ENCODE results near the gene VCAM1. TPM values are rescaled to one million over a fixed set of nuclear protein-coding genes. Genes with fewer than 3 reads are reported as not detected.

The VCAM1 gene
- total RNA-seq, 4 donors from 2014 or later = 1.1 to 3.8 (median 2.8) TPM; not detected in 1

GRCh38 chr1:100782473-100783039 is 63.0 kb downstream of the VCAM1 start:
- Histone ChIP-seq H3K9me3 (no peaks in the 10 kb centered on the region), H3K27ac (no peak overlapping the region), H3K27me3 (no peaks in the 10 kb centered on the region), H3K4me1 (no peaks in the 10 kb centered on the region), H3K4me3 (no peak overlapping the region), H3K36me3 (no peaks in the 10 kb centered on the region)
- DNase-seq = no peak
- 67 to 77% methylated on average over 1 of the region's 1 CpG for WGBS, 2 donors
- intact Hi-C loops (cut with DNase I) = no loop called here
- no peak for TF ChIP-seq POLR2A (IDR thresholded peaks at IDR 0.05)
- TF ChIP-seq, protein P1, sequence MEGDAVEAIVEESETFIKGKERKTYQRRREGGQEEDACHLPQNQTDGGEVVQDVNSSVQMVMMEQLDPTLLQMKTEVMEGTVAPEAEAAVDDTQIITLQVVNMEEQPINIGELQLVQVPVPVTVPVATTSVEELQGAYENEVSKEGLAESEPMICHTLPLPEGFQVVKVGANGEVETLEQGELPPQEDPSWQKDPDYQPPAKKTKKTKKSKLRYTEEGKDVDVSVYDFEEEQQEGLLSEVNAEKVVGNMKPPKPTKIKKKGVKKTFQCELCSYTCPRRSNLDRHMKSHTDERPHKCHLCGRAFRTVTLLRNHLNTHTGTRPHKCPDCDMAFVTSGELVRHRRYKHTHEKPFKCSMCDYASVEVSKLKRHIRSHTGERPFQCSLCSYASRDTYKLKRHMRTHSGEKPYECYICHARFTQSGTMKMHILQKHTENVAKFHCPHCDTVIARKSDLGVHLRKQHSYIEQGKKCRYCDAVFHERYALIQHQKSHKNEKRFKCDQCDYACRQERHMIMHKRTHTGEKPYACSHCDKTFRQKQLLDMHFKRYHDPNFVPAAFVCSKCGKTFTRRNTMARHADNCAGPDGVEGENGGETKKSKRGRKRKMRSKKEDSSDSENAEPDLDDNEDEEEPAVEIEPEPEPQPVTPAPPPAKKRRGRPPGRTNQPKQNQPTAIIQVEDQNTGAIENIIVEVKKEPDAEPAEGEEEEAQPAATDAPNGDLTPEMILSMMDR (IDR thresholded peaks at IDR 0.05) = no peak

DNA sequence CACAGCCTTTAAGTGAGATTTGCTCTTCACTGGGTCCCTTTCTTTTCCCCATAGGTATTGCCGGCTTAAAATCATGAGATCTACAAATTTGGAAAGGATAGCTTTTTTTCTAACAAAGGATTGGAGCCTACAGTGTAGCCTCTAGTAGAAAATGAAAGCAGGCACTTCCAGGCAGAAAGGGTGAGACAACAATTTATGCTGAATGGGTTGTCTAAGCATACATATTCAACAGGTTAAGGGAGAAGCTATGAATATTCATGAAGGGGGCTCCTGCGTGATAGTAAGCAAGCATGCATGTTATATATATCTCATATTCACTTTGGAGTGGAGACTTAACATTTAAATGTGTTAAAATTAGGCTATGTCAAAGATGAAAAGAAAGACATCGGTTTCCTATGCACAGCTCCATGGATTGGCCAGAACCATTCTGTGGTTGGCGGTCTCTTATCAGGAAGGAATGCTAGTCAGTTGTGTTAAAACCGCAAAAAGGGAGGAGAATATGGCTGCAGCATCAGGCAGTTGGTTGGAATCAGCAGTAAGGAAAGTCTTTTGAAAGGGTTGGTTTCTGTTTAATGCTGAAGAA is 66.0 kb downstream of the VCAM1 start:
- Histone ChIP-seq H3K9me3 (no peaks in the 10 kb centered on the region), H3K36me3 (no peaks in the 10 kb centered on the region), H3K27me3 (no peaks in the 10 kb centered on the region), H3K27ac (no peak overlapping the region), H3K4me3 (no peak overlapping the region), H3K4me1 (no peaks in the 10 kb centered on the region)
- 61 to 62% methylated on average over 5 of the region's 5 CpGs for WGBS, 2 donors
- TF ChIP-seq, protein P1 (IDR thresholded peaks at IDR 0.05) = no peak
- TF ChIP-seq POLR2A (IDR thresholded peaks at IDR 0.05) = no peak
- intact Hi-C loops (cut with DNase I) = no loop called here
- no peak for DNase-seq

GRCh38 chr1:100786870-100787269 is 67.3 kb downstream of the VCAM1 start:
- 74 to 85% methylated on average over 2 of the region's 2 CpGs for WGBS, 2 donors
- H3K4me1 ChIP-seq = no peaks in the 10 kb centered on the region
- intact Hi-C loops (cut with DNase I) = no loop called here
- no peak overlapping the region for H3K27ac ChIP-seq
- no peaks in the 10 kb centered on the region for H3K9me3 ChIP-seq
- H3K27me3 ChIP-seq = no peaks in the 10 kb centered on the region
- no peaks in the 10 kb centered on the region for H3K36me3 ChIP-seq
- DNase-seq = no peak
- no peak for TF ChIP-seq POLR2A (IDR thresholded peaks at IDR 0.05)
- H3K4me3 ChIP-seq = no peak overlapping the region

Other genes starting within 250 kb of the VCAM1 start
- not detected for gene GPR88, start 181.6 kb upstream of the VCAM1 start, total RNA-seq
- gene EXTL2, start 175.1 kb downstream of the VCAM1 start, total RNA-seq = 1 to 10 TPM; 1.4 to 7.4 (median 2.5) TPM
- 10 to 100 TPM in 3 of 4 donors, 1 to 10 TPM in 1; 9.0 to 22.1 (median 16.5) TPM for gene SLC30A7, start 176.3 kb downstream of the VCAM1 start, total RNA-seq

Measured in esophagus squamous epithelium (tissue), 5 donors.